Tibial nerve (tissue), 3 donors: Measurements from ENCODE around the gene ETDB.

Experiments
- CTCF ChIP-seq, 5 experiments: fragments of 200-600 bp in 3 of 5; fragments of 450-650 bp in 2 of 5; sonication (generic) in 3 of 5; IDR thresholded peaks; one replicate each; pipeline ENCODE4 v1.5.1; 2016 to 2019; ENCODE audit warnings: antibody characterized with exemption in 5 of 5, mild to moderate bottlenecking in 3 of 5, moderate library complexity in 2 of 5
- POLR2A ChIP-seq, 2 donors: fragments of 450-650 bp; IDR thresholded peaks; one replicate each; pipeline ENCODE4 v1.6.1; 2017; ENCODE audit warnings: antibody characterized with exemption in 2 of 2, mild to moderate bottlenecking in 2 of 2, moderate library complexity in 2 of 2

DNA sequence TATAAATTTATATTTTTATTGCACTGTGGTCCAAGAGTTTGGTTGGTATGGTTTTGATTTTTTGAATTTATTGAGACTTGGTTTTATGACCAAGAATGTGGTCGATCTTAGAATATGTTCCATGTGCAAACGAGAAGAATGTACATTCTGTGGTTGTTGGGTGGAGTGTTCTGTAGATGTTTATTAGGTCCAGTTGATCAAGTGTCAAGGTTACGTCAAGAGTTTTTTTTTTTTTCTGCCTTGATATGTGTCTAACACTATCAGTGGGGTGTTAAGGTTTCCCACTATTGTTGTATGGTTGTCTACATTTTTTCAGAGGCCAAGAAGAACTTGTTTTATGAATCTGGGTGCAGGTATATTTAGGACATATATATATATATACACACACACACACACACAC, 10.8 kb downstream of the ETDB start:
- TF ChIP-seq CTCF (IDR thresholded peaks at IDR 0.05) = no peak
- TF ChIP-seq POLR2A (IDR thresholded peaks at IDR 0.05) = no peak
